Stimulated activated CD8-positive, alpha-beta memory T cell treated with anti-CD3 and anti-CD28 coated beads, Interleukin-2, amount 100 ng/mL, for 1 hour (primary cell): Measurements from ENCODE around the gene SYNC.
"Not testable (repeated sequence)": the region's sequence is repeated elsewhere in the genome, so short reads cannot be mapped to it uniquely, and the experiment has no call there.

Experiments
- DNase-seq, 2 donors: peaks; one replicate each; pipeline ENCODE4 v3.0.0-alpha.2; 2020; ENCODE audit warnings: low read depth in 2 of 2

SYNC gene

DNA sequence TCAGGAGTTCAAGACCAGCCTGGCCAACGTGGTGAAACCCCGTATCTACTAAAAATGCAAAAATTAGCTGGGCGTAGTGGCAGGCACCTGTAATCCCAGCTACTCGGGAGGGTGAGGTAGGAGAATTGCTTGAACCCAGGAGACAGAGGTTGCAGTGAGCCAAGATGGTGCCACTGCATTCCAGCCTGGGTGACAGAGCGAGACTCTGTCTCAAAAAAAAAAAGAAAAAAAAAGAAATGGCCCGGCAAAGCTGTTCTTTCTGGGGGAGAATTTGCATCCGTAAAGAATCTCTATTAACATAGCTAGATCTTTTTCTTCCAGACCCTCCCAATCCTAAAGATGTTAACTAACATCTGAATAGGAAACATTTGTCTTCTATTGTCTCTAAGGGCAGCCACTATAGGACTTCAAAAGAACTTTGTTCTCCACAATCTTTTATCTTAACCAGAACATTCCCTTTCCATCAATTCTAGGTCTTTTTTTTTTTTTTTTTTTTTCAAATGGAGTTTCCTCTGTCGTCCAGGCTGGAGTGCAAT, 60.2 kb downstream of the SYNC start:
- DNase-seq, result not testable (repeated sequence)

DNA sequence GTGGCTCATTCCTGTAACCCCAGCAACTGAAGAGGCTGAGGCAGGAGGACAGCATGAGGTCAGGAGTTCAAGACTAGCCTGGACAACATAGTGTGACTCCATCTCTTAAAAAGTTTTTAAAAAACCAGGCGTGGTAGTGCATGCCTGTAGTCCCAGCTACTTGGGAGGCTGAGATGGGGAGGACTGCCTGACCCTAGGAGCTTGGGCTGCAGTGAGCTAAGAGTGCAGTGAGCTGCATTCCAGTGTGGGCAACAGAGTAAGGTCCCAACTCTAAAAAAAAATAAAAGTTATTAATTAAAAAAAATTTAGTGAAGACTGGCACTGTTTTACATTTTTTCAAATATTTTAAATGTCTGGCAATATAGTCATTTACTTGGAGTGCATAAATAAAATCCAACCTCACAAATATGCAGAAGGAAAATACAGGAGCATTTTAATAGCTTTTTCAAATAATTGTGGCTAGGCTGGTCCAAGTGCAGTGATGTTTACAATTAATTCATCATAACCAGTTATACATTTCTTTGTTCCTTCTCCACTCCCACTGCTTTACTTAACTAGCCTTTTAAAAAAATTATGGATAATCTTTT, 63.0 kb downstream of the SYNC start:
- no peak for DNase-seq

DNA sequence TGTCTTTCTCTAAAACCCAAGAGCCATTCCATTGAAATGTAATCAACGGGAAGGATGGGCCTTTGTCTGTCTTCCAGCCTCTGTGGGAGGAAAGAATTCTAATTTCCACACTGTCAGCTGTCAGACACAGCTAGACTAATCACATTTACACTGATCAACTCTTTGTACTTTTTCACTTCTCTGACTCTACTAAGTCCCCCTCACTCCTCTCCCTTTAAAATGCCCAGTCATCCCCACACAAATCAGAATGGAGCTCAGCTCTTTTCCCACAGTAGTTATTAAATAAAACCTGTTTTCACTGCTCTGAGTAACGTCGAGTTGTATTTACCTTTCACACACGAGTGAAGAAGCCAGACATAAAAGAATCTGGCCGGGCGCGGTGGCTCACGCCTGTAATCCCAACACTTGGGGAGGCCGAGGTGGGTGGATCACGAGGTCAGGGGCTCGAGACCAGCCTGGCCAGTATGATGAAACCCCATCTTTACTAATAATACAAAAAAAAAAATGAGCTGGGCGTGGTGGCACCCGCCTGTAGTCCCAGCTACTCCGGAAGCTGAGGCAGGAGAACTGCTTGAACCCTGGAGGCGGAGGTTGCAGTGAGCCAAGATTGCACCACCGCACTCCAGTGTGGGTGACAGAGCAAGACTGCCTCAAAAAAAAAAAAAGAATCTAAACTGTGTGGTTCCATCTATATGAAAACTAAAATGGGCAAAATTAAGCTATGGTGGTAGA, 65.5 kb downstream of the SYNC start:
- DNase-seq, result no peak

DNA sequence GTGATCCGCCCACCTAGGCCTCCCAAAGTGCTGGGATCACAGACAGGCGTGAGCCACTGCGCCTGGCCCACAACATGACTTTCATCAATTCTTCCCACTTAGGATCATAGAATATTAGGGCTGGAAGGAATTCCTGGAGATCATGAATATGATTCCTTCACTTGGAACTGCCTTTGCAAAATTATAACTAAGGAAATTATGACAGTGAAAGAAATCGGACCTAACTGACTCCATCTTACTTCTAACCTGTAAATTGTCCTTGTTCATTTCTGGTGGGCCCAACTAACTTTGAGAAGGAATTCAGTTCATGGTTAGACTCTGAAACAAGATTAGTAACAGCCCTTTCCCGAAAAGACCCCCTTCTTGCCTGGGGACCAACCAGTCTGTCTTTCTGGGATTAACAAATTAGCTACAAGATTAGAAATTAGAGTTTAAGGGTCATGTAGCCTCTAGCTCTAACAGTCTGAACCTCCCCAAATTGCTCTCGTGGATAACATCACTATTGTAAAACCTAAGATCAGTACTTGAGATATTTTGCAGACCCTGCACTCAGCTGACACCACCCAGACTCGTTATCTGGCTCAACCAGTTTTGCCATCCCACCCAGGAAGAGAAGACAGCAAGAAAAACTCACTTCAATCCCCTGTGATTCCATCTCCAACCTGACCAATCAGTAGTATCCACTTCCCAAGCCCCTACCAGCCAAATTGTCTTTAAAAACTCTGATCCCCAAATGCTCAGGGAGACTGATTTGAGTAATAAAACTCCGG, 66.9 kb downstream of the SYNC start:
- DNase-seq, result no peak

DNA sequence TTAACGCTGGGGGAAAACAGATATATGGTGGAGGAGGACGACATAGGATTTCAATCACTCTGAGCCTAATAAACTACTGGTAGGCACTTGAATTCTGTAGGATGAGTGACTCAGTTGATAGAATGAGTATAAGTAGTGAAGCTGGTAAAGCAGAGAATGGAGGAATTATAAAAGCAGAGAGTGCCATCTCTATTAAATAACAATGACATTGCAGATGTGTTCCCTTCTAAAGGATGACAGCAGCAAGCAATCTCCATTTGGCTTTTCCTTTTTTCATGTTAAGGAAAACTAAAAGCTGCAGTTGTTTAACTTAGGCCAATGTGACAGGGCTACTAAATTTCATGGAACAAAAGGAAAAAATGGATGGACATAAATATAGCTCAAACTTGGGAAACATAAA, 69.7 kb downstream of the SYNC start:
- no peak for DNase-seq

DNA sequence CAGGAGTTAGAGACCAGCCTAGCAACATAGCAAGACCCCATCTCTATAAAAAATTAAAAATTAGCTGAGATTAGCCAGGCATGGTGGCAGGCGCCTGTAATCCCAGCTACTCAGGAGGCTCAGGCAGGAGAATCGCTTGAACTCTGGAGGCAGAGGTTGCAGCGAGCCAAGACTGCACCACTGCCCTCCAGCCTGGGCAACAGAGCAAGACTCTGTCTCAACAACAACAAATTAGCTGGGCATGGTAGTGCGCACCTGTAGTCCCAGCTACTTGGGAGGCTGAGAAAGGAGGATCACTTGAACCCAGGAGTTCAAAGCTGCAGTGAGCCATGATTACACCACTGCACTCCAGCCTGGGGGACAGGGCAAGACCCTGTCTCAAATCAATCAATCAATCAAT, 72.4 kb downstream of the SYNC start:
- DNase-seq, result not testable (repeated sequence)
